Measurements from ENCODE around the gene MAPK1IP1L. TPM values are rescaled to one million over a fixed set of nuclear protein-coding genes. Genes with fewer than 3 reads are reported as not detected.
A peak's percentile ranks its signal among the peaks of the same experiment; 100 is the strongest.

Gene MAPK1IP1L
- total and polyA plus RNA-seq, 2 of the 13 experiments (the other 11 are each of a cell fraction or from before 2014, with no cell fraction given): 27.8 to 68.4 TPM

- TF ChIP-seq FOXP4 (CRISPR knock-in tag; IDR thresholded peaks at IDR 0.05): peak; percentile 49; the same call in 1 of the 2 replicates
- no peak for TF ChIP-seq NBN (conservative IDR thresholded peaks at IDR 0.05)
- TF ChIP-seq NFKB2 (CRISPR knock-in tag; IDR thresholded peaks at IDR 0.05; ENCODE audit: borderline replicate concordance): peak; percentile 57
- TF ChIP-seq, protein P1, sequence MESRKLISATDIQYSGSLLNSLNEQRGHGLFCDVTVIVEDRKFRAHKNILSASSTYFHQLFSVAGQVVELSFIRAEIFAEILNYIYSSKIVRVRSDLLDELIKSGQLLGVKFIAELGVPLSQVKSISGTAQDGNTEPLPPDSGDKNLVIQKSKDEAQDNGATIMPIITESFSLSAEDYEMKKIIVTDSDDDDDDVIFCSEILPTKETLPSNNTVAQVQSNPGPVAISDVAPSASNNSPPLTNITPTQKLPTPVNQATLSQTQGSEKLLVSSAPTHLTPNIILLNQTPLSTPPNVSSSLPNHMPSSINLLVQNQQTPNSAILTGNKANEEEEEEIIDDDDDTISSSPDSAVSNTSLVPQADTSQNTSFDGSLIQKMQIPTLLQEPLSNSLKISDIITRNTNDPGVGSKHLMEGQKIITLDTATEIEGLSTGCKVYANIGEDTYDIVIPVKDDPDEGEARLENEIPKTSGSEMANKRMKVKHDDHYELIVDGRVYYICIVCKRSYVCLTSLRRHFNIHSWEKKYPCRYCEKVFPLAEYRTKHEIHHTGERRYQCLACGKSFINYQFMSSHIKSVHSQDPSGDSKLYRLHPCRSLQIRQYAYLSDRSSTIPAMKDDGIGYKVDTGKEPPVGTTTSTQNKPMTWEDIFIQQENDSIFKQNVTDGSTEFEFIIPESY (CRISPR knock-in tag; IDR thresholded peaks at IDR 0.05): peak; percentile 70; the same call in 1 of the 2 replicates
- no peak for TF ChIP-seq ZNF672 (CRISPR knock-in tag; IDR thresholded peaks at IDR 0.05)
- no peak for TF ChIP-seq CENPX (CRISPR knock-in tag; IDR thresholded peaks at IDR 0.05)
- peak; percentile 50; the same call in 1 of the 2 replicates for TF ChIP-seq MIXL1 (CRISPR knock-in tag; IDR thresholded peaks at IDR 0.05)
- TF ChIP-seq EZH2 (conservative IDR thresholded peaks at IDR 0.05; ENCODE audit: low read depth, low read length): no peak
- TF ChIP-seq MLX (CRISPR knock-in tag; IDR thresholded peaks at IDR 0.05): peak; percentile 44
- TF ChIP-seq ZNF773 (CRISPR knock-in tag; IDR thresholded peaks at IDR 0.05; ENCODE audit: borderline replicate concordance): no peak
- TF ChIP-seq HMG20B (CRISPR knock-in tag; conservative IDR thresholded peaks at IDR 0.05): 0 out of 2 replicates have a peak, but pooled peaks have one; percentile 7
- TF ChIP-seq NFIB (CRISPR knock-in tag; IDR thresholded peaks at IDR 0.05; ENCODE audit: borderline replicate concordance): no peak
- TF ChIP-seq, protein P2, sequence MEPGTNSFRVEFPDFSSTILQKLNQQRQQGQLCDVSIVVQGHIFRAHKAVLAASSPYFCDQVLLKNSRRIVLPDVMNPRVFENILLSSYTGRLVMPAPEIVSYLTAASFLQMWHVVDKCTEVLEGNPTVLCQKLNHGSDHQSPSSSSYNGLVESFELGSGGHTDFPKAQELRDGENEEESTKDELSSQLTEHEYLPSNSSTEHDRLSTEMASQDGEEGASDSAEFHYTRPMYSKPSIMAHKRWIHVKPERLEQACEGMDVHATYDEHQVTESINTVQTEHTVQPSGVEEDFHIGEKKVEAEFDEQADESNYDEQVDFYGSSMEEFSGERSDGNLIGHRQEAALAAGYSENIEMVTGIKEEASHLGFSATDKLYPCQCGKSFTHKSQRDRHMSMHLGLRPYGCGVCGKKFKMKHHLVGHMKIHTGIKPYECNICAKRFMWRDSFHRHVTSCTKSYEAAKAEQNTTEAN (CRISPR knock-in tag; conservative IDR thresholded peaks at IDR 0.05): no peak; the same call in 1 of the 2 replicates
- TF ChIP-seq ZFX (CRISPR knock-in tag; IDR thresholded peaks at IDR 0.05; ENCODE audit: low read depth): peak; percentile 92
- TF ChIP-seq ZSCAN20 (CRISPR knock-in tag; IDR thresholded peaks at IDR 0.05; ENCODE audit: borderline replicate concordance): no peak
- TF ChIP-seq ZNF530 (CRISPR knock-in tag; IDR thresholded peaks at IDR 0.05; ENCODE audit: low read depth): no peak
- peak; percentile 74; the same call in 1 of the 2 replicates for TF ChIP-seq ZNF580 (CRISPR knock-in tag; IDR thresholded peaks at IDR 0.05; ENCODE audit: borderline replicate concordance, low read depth)
- peak; percentile 87 for TF ChIP-seq GABPA (IDR thresholded peaks at IDR 0.05; ENCODE audit: low read depth, low read length)
- peak; percentile 81 for TF ChIP-seq GABPA (CRISPR knock-in tag; IDR thresholded peaks at IDR 0.05; ENCODE audit: low read depth)
- peak; percentile 99 for TF ChIP-seq PHF8 (CRISPR knock-in tag; IDR thresholded peaks at IDR 0.05)
- TF ChIP-seq, protein P3, sequence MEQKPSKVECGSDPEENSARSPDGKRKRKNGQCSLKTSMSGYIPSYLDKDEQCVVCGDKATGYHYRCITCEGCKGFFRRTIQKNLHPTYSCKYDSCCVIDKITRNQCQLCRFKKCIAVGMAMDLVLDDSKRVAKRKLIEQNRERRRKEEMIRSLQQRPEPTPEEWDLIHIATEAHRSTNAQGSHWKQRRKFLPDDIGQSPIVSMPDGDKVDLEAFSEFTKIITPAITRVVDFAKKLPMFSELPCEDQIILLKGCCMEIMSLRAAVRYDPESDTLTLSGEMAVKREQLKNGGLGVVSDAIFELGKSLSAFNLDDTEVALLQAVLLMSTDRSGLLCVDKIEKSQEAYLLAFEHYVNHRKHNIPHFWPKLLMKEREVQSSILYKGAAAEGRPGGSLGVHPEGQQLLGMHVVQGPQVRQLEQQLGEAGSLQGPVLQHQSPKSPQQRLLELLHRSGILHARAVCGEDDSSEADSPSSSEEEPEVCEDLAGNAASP (CRISPR knock-in tag; IDR thresholded peaks at IDR 0.05; ENCODE audit: borderline replicate concordance): no peak; the same call in 1 of the 2 replicates
- TF ChIP-seq ZEB1 (IDR thresholded peaks at IDR 0.05; ENCODE audit: insufficient replicate concordance, low read depth): peak; percentile 74
- no peak for TF ChIP-seq ZNF598 (CRISPR knock-in tag; IDR thresholded peaks at IDR 0.05; ENCODE audit: borderline replicate concordance)
These were observed at the start of gene MAPK1IP1L (continued) for GRCh38 chr14:55051423-55052268.

Data from HepG2 (cell line).